IMR-90 (cell line): ENCODE data around the gene HTR1E. TPM values are rescaled to one million over a fixed set of nuclear protein-coding genes. Genes with fewer than 3 reads are reported as not detected.
A peak's percentile ranks its signal among the peaks of the same experiment; 100 is the strongest.

Experiments
- ATAC-seq: fragments of 200-7000 bp; cut with Tn5 transposase; 2 replicates; pipeline ENCODE4 v1.9.1; 2020; ENCODE audit warnings: low read depth, mild to moderate bottlenecking, moderate library complexity
- BruUV-seq: library from RNA; stranded (reverse); fragments of 400-500 nt; replicated peaks from 2 replicates; lab custom pipeline; 2021; lab: Mats Ljungman, UMichigan
- CTCF ChIA-PET: fragments of 300-600 bp; formaldehyde crosslinking; extraction: SDS; loops from one replicate; lab custom pipeline; 2021; ENCODE audit warnings: antibody characterized with exemption; lab: Yijun Ruan, JAX
- POLR2A ChIA-PET: fragments of 300-600 bp; sonication (Branson Sonifier 250); formaldehyde crosslinking; loops from one replicate; lab custom pipeline; 2022; ENCODE audit warnings: antibody characterized with exemption; ENCODE audit not compliant: unreplicated experiment; lab: Charles Lee
- DNase-seq: peaks from one replicate; pipeline ENCODE4 v3.0.0; 2013
- H2AFZ ChIP-seq: replicated peaks from 2 replicates; pipeline ENCODE3; 2013; ENCODE audit warnings: low read length, mild to moderate bottlenecking; ENCODE audit not compliant: poor library complexity
- H2AK5ac ChIP-seq: 2 replicates; pipeline ENCODE4 v1.6.1; 2013; ENCODE audit warnings: low read depth, low read length, inconsistent platforms
- H2AK9ac ChIP-seq: replicated peaks from 2 replicates; pipeline ENCODE3; 2013; ENCODE audit warnings: mild to moderate bottlenecking, low read depth, low read length, moderate library complexity; ENCODE audit not compliant: poor library complexity
- H2BK120ac ChIP-seq: 2 replicates; pipeline ENCODE4 v1.6.1; 2013; ENCODE audit warnings: low read depth, low read length, inconsistent platforms
- H2BK15ac ChIP-seq: 3 replicates; pipeline ENCODE4 v1.6.1; 2013; ENCODE audit warnings: low read depth, low read length, inconsistent platforms
- H2BK20ac ChIP-seq: 2 replicates; pipeline ENCODE4 v1.6.1; 2013; ENCODE audit warnings: low read depth, mild to moderate bottlenecking, inconsistent platforms, low read length, moderate library complexity
- H2BK5ac ChIP-seq: 2 replicates; pipeline ENCODE4 v1.6.1; 2013; ENCODE audit warnings: mild to moderate bottlenecking, low read depth, low read length, inconsistent platforms; ENCODE audit not compliant: poor library complexity, severe bottlenecking
- H3K14ac ChIP-seq: replicated peaks from 2 replicates; pipeline ENCODE4 v1.6.1; 2013; ENCODE audit warnings: low read depth, low read length, inconsistent platforms
- H3K18ac ChIP-seq: 2 replicates; pipeline ENCODE4 v1.6.1; 2013; ENCODE audit warnings: low read depth, low read length, control low read depth
- H3K23ac ChIP-seq: 2 replicates; pipeline ENCODE4 v1.6.1; 2013; ENCODE audit warnings: low read depth, low read length, inconsistent platforms
- H3K27ac ChIP-seq: 2 replicates; pipeline ENCODE4 v1.5.1; 2013; ENCODE audit warnings: mild to moderate bottlenecking, control low read depth, low read length; ENCODE audit not compliant: insufficient read depth
- H3K27me3 ChIP-seq: 2 replicates; pipeline ENCODE4 v1.6.1; 2013; ENCODE audit warnings: low read length; ENCODE audit not compliant: control insufficient read depth, insufficient read depth
- H3K36me3 ChIP-seq: 2 replicates; pipeline ENCODE4 v1.6.1; 2013; ENCODE audit warnings: low read length, mixed read lengths; ENCODE audit not compliant: control insufficient read depth, insufficient read depth
- H3K4ac ChIP-seq: 2 replicates; pipeline ENCODE4 v1.6.1; 2013; ENCODE audit warnings: low read depth, low read length, inconsistent platforms
- H3K4me1 ChIP-seq: 2 replicates; pipeline ENCODE4 v1.6.1; 2013; ENCODE audit warnings: low read length, mixed read lengths; ENCODE audit not compliant: control insufficient read depth, insufficient read depth
- H3K4me2 ChIP-seq: 2 replicates; pipeline ENCODE4 v1.6.1; 2013; ENCODE audit warnings: low read depth, mild to moderate bottlenecking, control low read depth, low read length, moderate library complexity
- H3K4me3 ChIP-seq: 2 replicates; pipeline ENCODE4 v1.5.1; 2013; ENCODE audit warnings: low read depth, mild to moderate bottlenecking, control low read depth, low read length, moderate library complexity; ENCODE audit not compliant: insufficient read depth
- H3K56ac ChIP-seq: 2 replicates; pipeline ENCODE4 v1.6.1; 2013; ENCODE audit warnings: low read length, inconsistent platforms; ENCODE audit not compliant: insufficient read depth; ENCODE audit errors: extremely low read depth
- H3K79me1 ChIP-seq, 2 experiments: 2 replicates each; pipeline ENCODE4 v1.6.1; 2013; ENCODE audit warnings: low read length in 2 of 2, inconsistent platforms in 1 of 2, low read depth in 1 of 2
- H3K9ac ChIP-seq: 2 replicates; pipeline ENCODE4 v1.6.1; 2013; ENCODE audit warnings: low read depth, low read length, control low read depth
- H3K9me1 ChIP-seq: 2 replicates; pipeline ENCODE4 v1.6.1; 2013; ENCODE audit warnings: low read length, inconsistent platforms; ENCODE audit not compliant: insufficient read depth
- H3K9me3 ChIP-seq: 2 replicates; pipeline ENCODE4 v1.6.1; 2013; ENCODE audit warnings: low read length; ENCODE audit not compliant: control insufficient read depth, insufficient read depth
- H4K20me1 ChIP-seq: 2 replicates; pipeline ENCODE4 v1.6.1; 2013; ENCODE audit warnings: low read length, inconsistent platforms; ENCODE audit not compliant: insufficient read depth
- H4K5ac ChIP-seq: 2 replicates; pipeline ENCODE4 v1.6.1; 2013; ENCODE audit warnings: mild to moderate bottlenecking, low read depth, low read length, control low read depth
- H4K8ac ChIP-seq, 2 experiments: 2 replicates each; pipeline ENCODE4 v1.6.1; 2013; ENCODE audit warnings: low read depth in 2 of 2, low read length in 2 of 2, control low read depth in 1 of 2, inconsistent platforms in 1 of 2
- H4K91ac ChIP-seq: 2 replicates; pipeline ENCODE4 v1.6.1; 2013; ENCODE audit warnings: low read depth, low read length, inconsistent platforms; ENCODE audit not compliant: insufficient read depth
- NFE2L2 ChIP-seq: fragments of 150-350 bp; IDR thresholded peaks from 2 replicates; pipeline ENCODE4 v1.6.1; 2016; ENCODE audit warnings: low read depth, mild to moderate bottlenecking, low read length
- RFX5 ChIP-seq: IDR thresholded peaks from 2 replicates; pipeline ENCODE4 v1.8.0; 2012; ENCODE audit warnings: low read depth, mild to moderate bottlenecking, low read length, moderate library complexity
- WGBS, 2 experiments: methylation state at CpG; one replicate each; pipeline versions ENCODE4 v1.1.5 to v1.1.7; 2013; ENCODE audit warnings: missing lambda C conversion rate in 2 of 2; ENCODE audit not compliant: insufficient read length in 1 of 2; ENCODE audit errors: extremely low coverage in 2 of 2; 5-methylcytosine and 5-hydroxymethylcytosine counted together
- dilution Hi-C: fragments of 300-500 bp; cut with HindIII; formaldehyde crosslinking; loops from one replicate; pipeline ENCODE4 v1.14.3; 2018; ENCODE audit warnings: low sequenced_read_pairs; ENCODE audit not compliant: unreplicated experiment
- in situ Hi-C: fragments of 300-500 bp; cut with MboI; formaldehyde crosslinking; loops from 3 replicates; pipeline ENCODE4 v1.14.3; 2019; ENCODE audit warnings: low sequenced_read_pairs, inconsistent platforms, mixed read lengths
- intact Hi-C: fragments of 100-400 bp; cut with micrococcal nuclease; formaldehyde crosslinking; loops from 2 replicates; pipeline ENCODE4 v1.10.0; 2022
- polyA plus RNA-seq, 3 experiments: library from polyadenylated mRNA; depleted of rRNA; stranded (reverse); fragments of >200 nt; gene quantifications; 2 replicates each; pipeline ENCODE4 v1.2.3, GENCODE V29; 2012; ENCODE audit warnings: low replicate concordance in 1 of 3
- total RNA-seq: library from RNA; depleted of rRNA; stranded (reverse); fragments of >200 nt; gene quantifications from 2 replicates; pipeline ENCODE4 v1.2.3, GENCODE V29; 2012

Gene HTR1E
- total and polyA plus RNA-seq, 2 of the 4 experiments (the other 2 are of a cell fraction), result not detected

DNA sequence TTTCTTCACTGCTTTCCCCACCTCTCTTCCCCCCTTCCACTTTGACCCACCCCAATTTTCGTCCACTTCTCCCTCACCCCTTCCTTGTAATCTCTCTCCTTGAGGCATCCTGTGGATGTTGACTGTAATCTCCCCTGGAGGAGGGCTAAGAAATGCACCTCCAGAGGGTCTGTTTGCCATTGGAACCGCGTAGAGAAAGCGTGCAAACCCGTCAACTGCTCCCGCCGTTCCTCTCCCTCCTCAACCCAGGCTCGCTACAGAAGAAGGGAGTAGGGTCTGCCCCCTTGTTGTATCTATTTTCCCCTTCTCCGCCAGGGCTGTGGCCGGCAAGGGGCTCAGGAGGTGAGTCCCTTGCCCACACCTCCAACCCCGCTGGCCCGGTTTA, 502 bp upstream of the HTR1E start:
- H3K14ac ChIP-seq, result no peak overlapping the region
- no peak overlapping the region for H3K27ac ChIP-seq
- H3K56ac ChIP-seq, result no peak overlapping the region
- dilution Hi-C loops (no loop called here), intact Hi-C loops (loop anchor here (2.0 to 5.0 kb wide), 3 partner anchors 1016 to 1260 kb away; no protein-coding TSS in a partner anchor), in situ Hi-C loops (no loop called here)
- no peaks in the 10 kb centered on the region for H3K4me1 ChIP-seq
- H3K79me1 ChIP-seq, result no peaks in the 10 kb centered on the region
- H3K4ac ChIP-seq, result no peak overlapping the region
- no peak overlapping the region for H2AK5ac ChIP-seq
- ATAC-seq (0 out of 2 replicates have a peak, but pooled peaks have one; percentile 11), DNase-seq (no peak)
- H2BK20ac ChIP-seq, result no peak overlapping the region
- no peaks in the 10 kb centered on the region for H3K36me3 ChIP-seq
- no CpG with 5 or more reads among the region's 12 CpGs for WGBS, 2 experiments
- H2AK9ac ChIP-seq, result no peak overlapping the region
- no peak overlapping the region for H3K9ac ChIP-seq
- H3K4me2 ChIP-seq, result peak overlapping the region; percentile 84
- ChIA-PET CTCF (no interaction called here), POLR2A (no interaction called here)
- H4K91ac ChIP-seq, result no peak overlapping the region
- peak overlapping the region; percentile 71 for H2AFZ ChIP-seq
- H4K8ac ChIP-seq, result no peak overlapping the region
- H4K5ac ChIP-seq, result no peak overlapping the region
- peaks cover 10% of the 10 kb centered on the region for H3K27me3 ChIP-seq
- no TSS peak for BruUV-seq
- no peak overlapping the region for H3K4me3 ChIP-seq
- no peak overlapping the region for H2BK15ac ChIP-seq
- H3K9me3 ChIP-seq, result no peaks in the 10 kb centered on the region
- TF ChIP-seq RFX5 (no peak), NFE2L2 (no peak)
- H4K20me1 ChIP-seq, result no peaks in the 10 kb centered on the region
- no peak overlapping the region for H3K23ac ChIP-seq
- no peak overlapping the region for H2BK5ac ChIP-seq
- H2BK120ac ChIP-seq, result no peak overlapping the region
- H3K9me1 ChIP-seq, result no peaks in the 10 kb centered on the region
- no peak overlapping the region for H3K18ac ChIP-seq
